Liver (tissue), 9 donors: Measurements from ENCODE around the gene ATL1. TPM values are rescaled to one million over a fixed set of nuclear protein-coding genes. Genes with fewer than 3 reads are reported as not detected.

Source experiments
- DNase-seq: peaks from one replicate; pipeline ENCODE4 v3.0.0-alpha.2; 2017; ENCODE audit warnings: low spot score
- H3K27ac ChIP-seq, 2 donors: one replicate each; pipeline ENCODE4 v1.7.0; 2013; ENCODE audit warnings: inconsistent platforms in 2 of 2, low read length in 2 of 2, control low read depth in 1 of 2, low read depth in 1 of 2, mild to moderate bottlenecking in 1 of 2
- H3K27me3 ChIP-seq, 4 donors: one replicate each; pipeline versions ENCODE4 v1.6.1 to v1.7.0; 2013; ENCODE audit warnings: low read length in 3 of 4, inconsistent platforms in 1 of 4, mild to moderate bottlenecking in 1 of 4, moderate library complexity in 1 of 4; ENCODE audit not compliant: control insufficient read depth in 4 of 4, insufficient read depth in 4 of 4
- H3K36me3 ChIP-seq, 4 donors: one replicate each; pipeline versions ENCODE4 v1.6.1 to v1.7.0; 2013; ENCODE audit warnings: low read length in 3 of 4, mild to moderate bottlenecking in 3 of 4, low read depth in 1 of 4, moderate library complexity in 1 of 4; ENCODE audit not compliant: control insufficient read depth in 4 of 4, insufficient read depth in 3 of 4
- H3K4me1 ChIP-seq, 4 donors: one replicate each; pipeline versions ENCODE4 v1.6.1 to v1.7.0; 2013; ENCODE audit warnings: low read length in 3 of 4, mild to moderate bottlenecking in 3 of 4, moderate library complexity in 1 of 4; ENCODE audit not compliant: control insufficient read depth in 4 of 4, insufficient read depth in 4 of 4
- H3K4me3 ChIP-seq, 3 donors: one replicate each; pipeline versions ENCODE4 v1.6.1 to v1.7.0; 2013; ENCODE audit warnings: low read length in 3 of 3, control low read depth in 1 of 3, low read depth in 1 of 3, mild to moderate bottlenecking in 1 of 3
- H3K9ac ChIP-seq, 2 donors: one replicate each; pipeline ENCODE4 v1.7.0; 2013; ENCODE audit warnings: low read length in 2 of 2, mild to moderate bottlenecking in 2 of 2, moderate library complexity in 2 of 2, control low read depth in 1 of 2, low read depth in 1 of 2
- H3K9me3 ChIP-seq, 4 donors: one replicate each; pipeline versions ENCODE4 v1.6.1 to v1.7.0; 2013; ENCODE audit warnings: low read length in 3 of 4; ENCODE audit not compliant: control insufficient read depth in 4 of 4
- ATF3 ChIP-seq: IDR thresholded peaks from 2 replicates; pipeline ENCODE4 v1.6.1; 2016; ENCODE audit warnings: antibody characterized with exemption
- CTCF ChIP-seq: fragments of 150-350 bp; IDR thresholded peaks from 2 replicates; pipeline ENCODE4 v1.5.1; 2017; ENCODE audit warnings: improper control_type of control experiment, low read depth, low read length; ENCODE audit not compliant: missing input control
- EGR1 ChIP-seq, 2 donors: IDR thresholded peaks; 2 replicates each; pipeline ENCODE4 v1.6.1; 2016 to 2018; ENCODE audit warnings: antibody characterized with exemption in 2 of 2, low read depth in 2 of 2
- FOXA1 ChIP-seq: IDR thresholded peaks from 2 replicates; pipeline ENCODE4 v1.6.1; 2016; ENCODE audit warnings: antibody characterized with exemption
- FOXA2 ChIP-seq: IDR thresholded peaks from 2 replicates; pipeline ENCODE4 v1.6.1; 2016; ENCODE audit warnings: antibody characterized with exemption
- GABPA ChIP-seq, 2 donors: IDR thresholded peaks in 1 of 2; conservative IDR thresholded peaks in 1 of 2; 2 replicates each; pipeline ENCODE4 v1.6.1; 2016; ENCODE audit warnings: antibody characterized with exemption in 2 of 2, mild to moderate bottlenecking in 1 of 2, moderate library complexity in 1 of 2
- HNF4A ChIP-seq, 2 donors: conservative IDR thresholded peaks; 2 replicates each; pipeline ENCODE4 v1.6.1; 2016; ENCODE audit warnings: antibody characterized with exemption in 2 of 2, mild to moderate bottlenecking in 2 of 2
- HNF4G ChIP-seq: IDR thresholded peaks from 2 replicates; pipeline ENCODE4 v1.6.1; 2016; ENCODE audit warnings: antibody characterized with exemption
- JUND ChIP-seq, 2 donors: IDR thresholded peaks; 2 replicates each; pipeline ENCODE4 v1.6.1; 2016; ENCODE audit warnings: antibody characterized with exemption in 2 of 2
- NR2F2 ChIP-seq: IDR thresholded peaks from 2 replicates; pipeline ENCODE4 v1.6.1; 2016; ENCODE audit warnings: antibody characterized with exemption
- RAD21 ChIP-seq, 2 donors: IDR thresholded peaks; 2 replicates each; pipeline ENCODE4 v1.6.1; 2016; ENCODE audit warnings: antibody characterized with exemption in 2 of 2, mild to moderate bottlenecking in 2 of 2
- TAF1 ChIP-seq: conservative IDR thresholded peaks from 2 replicates; pipeline ENCODE4 v1.6.1; 2016; ENCODE audit warnings: antibody characterized with exemption, mild to moderate bottlenecking
- YY1 ChIP-seq: IDR thresholded peaks from 2 replicates; pipeline ENCODE4 v1.6.1; 2016; ENCODE audit warnings: antibody characterized with exemption, mild to moderate bottlenecking
- ZBTB33 ChIP-seq: IDR thresholded peaks from 2 replicates; pipeline ENCODE4 v1.6.1; 2016; ENCODE audit warnings: antibody characterized with exemption
- WGBS: extraction: QIAGEN DNeasy Blood & Tissue Kit; methylation state at CpG from one replicate; pipeline ENCODE4 v1.1.7; 2013; 5-methylcytosine and 5-hydroxymethylcytosine counted together
- polyA plus RNA-seq, 2 donors: library from polyadenylated mRNA; stranded (reverse) in 1 of 2; unstranded in 1 of 2; fragments of 200-250 nt in 1 of 2; fragments of >200 nt in 1 of 2; fragmentation: Nextera tagmentation in 1 of 2; extraction: Ambion mirVana in 1 of 2; gene quantifications; one replicate each; pipeline versions ENCODE4 v1.2.1 to v1.2.3, GENCODE V29; 2013 to 2015
- total RNA-seq, 2 donors: library from RNA; depleted of rRNA; stranded (reverse); fragments of >200 nt; gene quantifications; one replicate each; pipeline ENCODE4 v1.2.3, GENCODE V29; 2014
- TF ChIP-seq, protein P1 (sequence below): IDR thresholded peaks from 2 replicates; pipeline ENCODE4 v1.6.1; 2016; ENCODE audit warnings: antibody characterized with exemption, mild to moderate bottlenecking
- donor health status: healthy.
- donor health status: healthy.
- donor health status: healthy.
- donor health status: healthy.
- donor health status: healthy.

Gene ATL1
- total and polyA plus RNA-seq, 4 donors, result 0.17 to 0.79 (median 0.47) TPM

- H3K27ac ChIP-seq, result no peak overlapping the region
- DNase-seq, result no peak
- H3K36me3 ChIP-seq, result peaks cover 0 to 3% (median 2%) of the 10 kb centered on the region in 4 donors
- no peaks in the 10 kb centered on the region for H3K9me3 ChIP-seq
- no peak overlapping the region for H3K9ac ChIP-seq
- no peaks in the 10 kb centered on the region for H3K4me1 ChIP-seq
- TF ChIP-seq CTCF (no peak), FOXA2 (no peak), YY1 (no peak), ATF3 (no peak), HNF4G (no peak), EGR1 (IDR thresholded peaks at IDR 0.05; ENCODE audit: low read depth in 2 of 2) (no peak)
- 93% methylated on average over 4 of the region's 4 CpGs for WGBS
- H3K27me3 ChIP-seq, result no peaks in the 10 kb centered on the region
- H3K4me3 ChIP-seq, result no peak overlapping the region
Observed at GRCh38 chr14:50631408-50631821, 71.5 kb downstream of the ATL1 start.

- TF ChIP-seq, protein P1, sequence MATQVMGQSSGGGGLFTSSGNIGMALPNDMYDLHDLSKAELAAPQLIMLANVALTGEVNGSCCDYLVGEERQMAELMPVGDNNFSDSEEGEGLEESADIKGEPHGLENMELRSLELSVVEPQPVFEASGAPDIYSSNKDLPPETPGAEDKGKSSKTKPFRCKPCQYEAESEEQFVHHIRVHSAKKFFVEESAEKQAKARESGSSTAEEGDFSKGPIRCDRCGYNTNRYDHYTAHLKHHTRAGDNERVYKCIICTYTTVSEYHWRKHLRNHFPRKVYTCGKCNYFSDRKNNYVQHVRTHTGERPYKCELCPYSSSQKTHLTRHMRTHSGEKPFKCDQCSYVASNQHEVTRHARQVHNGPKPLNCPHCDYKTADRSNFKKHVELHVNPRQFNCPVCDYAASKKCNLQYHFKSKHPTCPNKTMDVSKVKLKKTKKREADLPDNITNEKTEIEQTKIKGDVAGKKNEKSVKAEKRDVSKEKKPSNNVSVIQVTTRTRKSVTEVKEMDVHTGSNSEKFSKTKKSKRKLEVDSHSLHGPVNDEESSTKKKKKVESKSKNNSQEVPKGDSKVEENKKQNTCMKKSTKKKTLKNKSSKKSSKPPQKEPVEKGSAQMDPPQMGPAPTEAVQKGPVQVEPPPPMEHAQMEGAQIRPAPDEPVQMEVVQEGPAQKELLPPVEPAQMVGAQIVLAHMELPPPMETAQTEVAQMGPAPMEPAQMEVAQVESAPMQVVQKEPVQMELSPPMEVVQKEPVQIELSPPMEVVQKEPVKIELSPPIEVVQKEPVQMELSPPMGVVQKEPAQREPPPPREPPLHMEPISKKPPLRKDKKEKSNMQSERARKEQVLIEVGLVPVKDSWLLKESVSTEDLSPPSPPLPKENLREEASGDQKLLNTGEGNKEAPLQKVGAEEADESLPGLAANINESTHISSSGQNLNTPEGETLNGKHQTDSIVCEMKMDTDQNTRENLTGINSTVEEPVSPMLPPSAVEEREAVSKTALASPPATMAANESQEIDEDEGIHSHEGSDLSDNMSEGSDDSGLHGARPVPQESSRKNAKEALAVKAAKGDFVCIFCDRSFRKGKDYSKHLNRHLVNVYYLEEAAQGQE, result no peak
- TF ChIP-seq JUND (IDR thresholded peaks at IDR 0.05), result no peak
- TF ChIP-seq HNF4A (conservative IDR thresholded peaks at IDR 0.05), result no peak
- TF ChIP-seq ZBTB33, result no peak
- TF ChIP-seq GABPA (IDR thresholded peaks at IDR 0.05 in 1 of 2, conservative IDR thresholded peaks at IDR 0.05 in 1 of 2), result no peak
- no peak for TF ChIP-seq RAD21 (IDR thresholded peaks at IDR 0.05)
- TF ChIP-seq FOXA2, result no peak
- no peak for TF ChIP-seq NR2F2
- no peak for TF ChIP-seq YY1
- no peak for TF ChIP-seq CTCF
- no peak for TF ChIP-seq EGR1 (IDR thresholded peaks at IDR 0.05; ENCODE audit: low read depth in 2 of 2)
- TF ChIP-seq FOXA1, result no peak
- TF ChIP-seq TAF1, result no peak
- peaks cover 2 to 7% (median 2%) of the 10 kb centered on the region in 4 donors for H3K36me3 ChIP-seq
- WGBS, result 93% methylated on average over 4 of the region's 4 CpGs
Observed at GRCh38 chr14:50633954-50634353, 74.0 kb downstream of the ATL1 start.

More at GRCh38 chr14:50633954-50634353, 74.0 kb downstream of the ATL1 start:
- Histone ChIP-seq H3K4me1 (no peaks in the 10 kb centered on the region), H3K9ac (no peak overlapping the region), H3K4me3 (no peak overlapping the region), H3K27ac (no peak overlapping the region), H3K9me3 (no peaks in the 10 kb centered on the region), H3K27me3 (no peaks in the 10 kb centered on the region)
- DNase-seq, result no peak
